ENCODE measurements around the gene VPS51. TPM values are rescaled to one million over a fixed set of nuclear protein-coding genes. Genes with fewer than 3 reads are reported as not detected.

The VPS51 gene
- total RNA-seq, 1 experiment from 2014 or later: 89.5 TPM

DNA sequence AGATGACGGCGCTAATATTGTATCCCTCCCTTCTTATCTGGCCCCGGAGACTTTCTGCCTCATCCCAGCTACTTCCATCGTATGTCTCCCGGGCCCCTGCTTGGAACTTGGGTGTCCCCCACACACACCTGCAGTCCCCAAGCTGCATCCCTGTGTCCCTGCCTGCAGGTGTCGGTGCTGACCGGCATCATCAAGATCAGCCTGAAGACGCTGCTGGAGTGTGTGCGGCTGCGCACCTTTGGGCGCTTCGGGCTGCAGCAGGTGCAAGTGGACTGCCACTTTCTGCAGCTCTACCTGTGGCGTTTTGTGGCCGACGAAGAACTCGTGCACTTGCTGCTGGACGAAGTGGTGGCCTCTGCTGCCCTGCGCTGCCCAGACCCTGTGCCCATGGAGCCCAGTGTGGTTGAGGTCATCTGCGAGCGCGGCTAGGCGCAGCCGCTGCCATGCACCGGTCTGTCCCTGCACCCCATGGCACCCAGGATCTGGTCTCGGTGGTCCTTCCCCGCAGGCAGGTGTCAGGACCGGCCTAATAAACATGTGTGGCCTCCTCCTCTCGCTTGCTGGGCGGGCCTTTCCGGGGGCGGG lies 15.2 kb downstream of the VPS51 start:
- Histone ChIP-seq H3K4me1 (ENCODE audit: control insufficient read depth in 1 of 2, insufficient read depth in 2 of 2, low read length in 2 of 2) (peaks cover 20 to 43% of the 10 kb centered on the region in 2 experiments), H3K36me3 (ENCODE audit: control insufficient read depth in 1 of 2, insufficient read depth in 2 of 2, low read length in 2 of 2) (0 out of 4 replicates have a peak, but pooled peaks cover 0 to 10% of the 10 kb centered on the region in 2 experiments), H4K20me1 (ENCODE audit: insufficient read depth) (no peaks in the 10 kb centered on the region), H3K4me2 (ENCODE audit: low read length) (peak overlapping the region; percentile 92), H3K27ac (ENCODE audit: low read depth, low read length) (peak overlapping the region; percentile 82; the same call in 1 of the 2 replicates), H3K27me3 (ENCODE audit: insufficient read depth, low read length) (no peaks in the 10 kb centered on the region), H3K79me2 (ENCODE audit: insufficient read depth, low read length) (peaks cover 9% of the 10 kb centered on the region), H2AFZ (ENCODE audit: low read depth, low read length, poor library complexity, severe bottlenecking) (no peak overlapping the region), H3K9me3 (ENCODE audit: control insufficient read depth in 1 of 2, insufficient read depth in 1 of 2, low read depth in 1 of 2, low read length in 2 of 2) (no peaks in the 10 kb centered on the region), H3K4me3 (replicated peaks in 1 of 2; ENCODE audit: low read depth in 1 of 2, low read length in 2 of 2) (peak overlapping the region in 1 of 2 experiments; percentile 66; a peak in 2 of 4 replicates), H3K9ac (ENCODE audit: low read length) (no peak overlapping the region), H3K9me2 (ENCODE audit: insufficient read depth) (no peaks in the 10 kb centered on the region)
- ChIA-PET CTCF (interaction anchor here (0.6 to 3.2 kb wide), 20 partner anchors 9 to 332 kb away, joined by 3 to 20 read pairs (median 5); partner anchors contain the start of genes CAPN1, CDC42BPG, FAU and MRPL49), RAD21 (ENCODE audit: low non-redundant PET in 1 of 2, low total read pairs in 2 of 2, uncharacterized antibody in 2 of 2, unreplicated experiment in 2 of 2) (interaction anchor here (0.7 to 0.9 kb wide), 2 partner anchors 11 to 205 kb away, joined by 3 to 5 read pairs; partner anchors contain the start of gene MRPL49 (in 1 of the 2)), POLR2A (interaction anchor here (0.6 to 3.7 kb wide), 15 partner anchors 8 to 396 kb away, joined by 3 to 21 read pairs (median 5); partner anchors contain the start of genes ARL2, CAPN1, FAU and MRPL49)
- BruUV-seq (replicated peaks): no TSS peak
- TF ChIP-seq CEBPB (IDR thresholded peaks at IDR 0.05; ENCODE audit: low read depth) (no peak), POLR2AphosphoS5 (IDR thresholded peaks at IDR 0.05; ENCODE audit: low read depth, low read length) (no peak), POLR2A (IDR thresholded peaks at IDR 0.05; ENCODE audit: borderline replicate concordance, extremely low read depth, insufficient read depth, insufficient read length) (no peak), REST (IDR thresholded peaks at IDR 0.05; ENCODE audit: low read depth) (no peak), ZFX (IDR thresholded peaks at IDR 0.05) (no peak)
- ATAC-seq (no peak), DNase-seq (ENCODE audit: low read depth, low spot score) (no peak)
- intact Hi-C loops (cut with micrococcal nuclease): loop anchor here (2.0 to 10.0 kb wide), 3 partner anchors 71 to 264 kb away; partner anchors contain the start of genes ATG2A and CAPN1

All from HCT116 (cell line).